WERI-Rb-1 (cell line): ENCODE measurements around the gene GRIK3.

Experiments
- DNase-seq: peaks from one replicate; pipeline ENCODE4 v3.0.0-alpha.2; 2020
- H3K27ac ChIP-seq: fragments of 250-450 bp; sonication (Bioruptor Pico); 2 replicates; pipeline ENCODE4 v1.5.1; 2020; ENCODE audit warnings: mild to moderate bottlenecking, moderate library complexity
- H3K27me3 ChIP-seq: fragments of 250-450 bp; sonication (Bioruptor Pico); 2 replicates; pipeline ENCODE4 v1.5.1; 2021; ENCODE audit warnings: mild to moderate bottlenecking, low read depth, moderate library complexity; ENCODE audit not compliant: insufficient read depth, severe bottlenecking
- H3K36me3 ChIP-seq: fragments of 250-450 bp; sonication (Bioruptor Pico); 2 replicates; pipeline ENCODE4 v1.5.1; 2020; ENCODE audit warnings: mild to moderate bottlenecking, moderate library complexity
- H3K4me3 ChIP-seq: 2 replicates; pipeline ENCODE4 v1.5.1; 2011; ENCODE audit warnings: low read depth, mild to moderate bottlenecking, control low read depth, low read length
- H3K9me3 ChIP-seq: fragments of 250-450 bp; sonication (Bioruptor Pico); 2 replicates; pipeline ENCODE4 v1.5.1; 2021; ENCODE audit warnings: mild to moderate bottlenecking, moderate library complexity; ENCODE audit not compliant: severe bottlenecking
- TF ChIP-seq, protein P1 (sequence below): IDR thresholded peaks from 2 replicates; pipeline ENCODE4 v1.5.1; 2011; ENCODE audit warnings: low read depth, mild to moderate bottlenecking, control low read depth, inconsistent platforms, low read length

The GRIK3 gene

DNA sequence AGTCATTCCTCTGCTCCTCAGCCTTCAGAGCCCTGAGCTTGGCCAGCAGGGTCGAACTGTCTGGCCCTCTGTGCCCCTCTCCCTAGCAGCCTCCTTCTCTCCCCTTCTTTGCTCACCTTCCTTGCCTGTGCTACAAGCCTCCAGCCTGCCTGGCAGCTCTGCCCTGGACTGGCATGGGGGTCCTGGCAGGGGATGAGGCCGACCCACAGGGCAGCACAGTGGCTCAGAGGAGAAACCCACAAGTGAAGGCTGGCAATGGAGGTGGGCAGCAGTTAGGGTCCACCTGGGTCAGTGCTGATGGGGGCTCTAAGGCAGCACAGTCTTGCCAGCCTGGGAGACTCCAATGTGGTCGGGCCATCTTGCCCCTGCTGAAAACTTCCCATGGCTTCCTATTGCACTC lies 274.2 kb downstream of the GRIK3 start:
- Histone ChIP-seq H3K36me3 (no peaks in the 10 kb centered on the region), H3K27me3 (no peaks in the 10 kb centered on the region), H3K4me3 (no peak overlapping the region), H3K27ac (peak overlapping the region; percentile 40), H3K9me3 (peaks cover 7% of the 10 kb centered on the region)
- peak; percentile 5 for DNase-seq
- TF ChIP-seq, protein P1, sequence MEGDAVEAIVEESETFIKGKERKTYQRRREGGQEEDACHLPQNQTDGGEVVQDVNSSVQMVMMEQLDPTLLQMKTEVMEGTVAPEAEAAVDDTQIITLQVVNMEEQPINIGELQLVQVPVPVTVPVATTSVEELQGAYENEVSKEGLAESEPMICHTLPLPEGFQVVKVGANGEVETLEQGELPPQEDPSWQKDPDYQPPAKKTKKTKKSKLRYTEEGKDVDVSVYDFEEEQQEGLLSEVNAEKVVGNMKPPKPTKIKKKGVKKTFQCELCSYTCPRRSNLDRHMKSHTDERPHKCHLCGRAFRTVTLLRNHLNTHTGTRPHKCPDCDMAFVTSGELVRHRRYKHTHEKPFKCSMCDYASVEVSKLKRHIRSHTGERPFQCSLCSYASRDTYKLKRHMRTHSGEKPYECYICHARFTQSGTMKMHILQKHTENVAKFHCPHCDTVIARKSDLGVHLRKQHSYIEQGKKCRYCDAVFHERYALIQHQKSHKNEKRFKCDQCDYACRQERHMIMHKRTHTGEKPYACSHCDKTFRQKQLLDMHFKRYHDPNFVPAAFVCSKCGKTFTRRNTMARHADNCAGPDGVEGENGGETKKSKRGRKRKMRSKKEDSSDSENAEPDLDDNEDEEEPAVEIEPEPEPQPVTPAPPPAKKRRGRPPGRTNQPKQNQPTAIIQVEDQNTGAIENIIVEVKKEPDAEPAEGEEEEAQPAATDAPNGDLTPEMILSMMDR: no peak

DNA sequence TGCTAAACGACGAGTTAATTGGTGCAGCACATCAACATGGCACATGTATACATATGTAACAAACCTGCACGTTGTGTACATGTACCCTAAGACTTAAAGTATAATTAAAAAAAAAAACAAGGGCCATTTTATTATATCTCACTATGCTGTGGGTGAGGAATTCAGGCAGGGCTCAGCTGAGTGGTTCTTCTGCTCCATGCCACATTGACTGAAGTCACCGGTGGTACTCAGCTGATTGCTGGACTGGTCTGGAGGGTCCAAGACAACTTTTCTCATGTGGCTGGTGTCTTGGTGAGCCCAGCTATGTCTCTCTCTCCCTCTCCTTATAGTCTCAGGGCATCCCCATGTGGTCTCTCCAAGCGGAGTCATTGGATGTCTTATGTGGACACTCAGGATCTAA lies 275.0 kb downstream of the GRIK3 start:
- TF ChIP-seq, protein P1: no peak
- Histone ChIP-seq H3K27ac (no peak overlapping the region), H3K4me3 (no peak overlapping the region), H3K9me3 (peaks cover 7% of the 10 kb centered on the region), H3K27me3 (no peaks in the 10 kb centered on the region), H3K36me3 (no peaks in the 10 kb centered on the region)
- peak; percentile 1 for DNase-seq

DNA sequence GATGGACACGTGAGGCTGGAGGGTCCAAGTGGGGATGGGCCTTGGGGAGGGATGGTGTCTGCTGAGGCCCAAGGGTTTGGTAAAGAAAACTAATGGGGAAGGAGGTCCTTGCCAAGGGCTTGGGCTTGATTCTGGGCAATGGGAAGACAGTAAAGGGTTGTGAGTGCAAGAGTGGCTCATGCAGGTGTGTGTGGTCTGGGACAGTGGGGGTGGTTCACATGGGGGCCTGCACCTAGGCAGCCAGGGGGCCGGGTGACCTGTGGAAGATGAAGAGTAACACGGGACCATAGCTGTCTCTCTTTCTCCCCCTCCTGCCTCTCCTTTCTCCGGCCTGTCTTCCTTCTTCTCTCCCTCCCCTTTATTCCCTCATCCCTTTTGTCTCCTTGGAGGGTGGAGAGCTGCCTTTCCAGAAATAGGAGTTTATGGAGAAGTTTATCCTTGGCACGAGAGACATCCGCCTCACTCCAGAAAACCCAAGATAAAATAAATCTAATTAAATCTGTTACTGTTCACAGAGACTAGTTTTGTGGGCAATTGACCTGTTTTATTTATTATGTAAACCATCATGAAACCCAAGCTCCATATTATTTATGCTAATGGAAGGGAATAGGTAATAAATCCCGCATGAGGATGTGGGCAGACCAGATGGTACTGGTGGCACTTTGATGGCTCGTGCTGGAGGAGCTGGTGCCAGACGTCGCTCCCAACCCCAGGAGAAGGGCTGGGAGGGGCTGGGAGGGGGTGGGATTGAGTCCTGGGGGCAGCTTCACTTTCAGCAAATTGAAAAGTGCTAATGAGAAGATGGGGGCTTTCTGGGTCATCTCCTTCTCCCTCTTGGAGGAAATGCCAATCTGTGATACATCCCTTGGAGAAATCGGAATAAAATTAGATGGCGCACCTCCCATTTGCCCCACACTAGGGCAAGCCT lies 278.7 kb downstream of the GRIK3 start:
- Histone ChIP-seq H3K27ac (peak overlapping the region; percentile 80), H3K27me3 (no peaks in the 10 kb centered on the region), H3K36me3 (no peaks in the 10 kb centered on the region), H3K9me3 (peaks cover 7% of the 10 kb centered on the region), H3K4me3 (peak overlapping the region; percentile 27)
- DNase-seq: no peak
- TF ChIP-seq, protein P1: no peak

DNA sequence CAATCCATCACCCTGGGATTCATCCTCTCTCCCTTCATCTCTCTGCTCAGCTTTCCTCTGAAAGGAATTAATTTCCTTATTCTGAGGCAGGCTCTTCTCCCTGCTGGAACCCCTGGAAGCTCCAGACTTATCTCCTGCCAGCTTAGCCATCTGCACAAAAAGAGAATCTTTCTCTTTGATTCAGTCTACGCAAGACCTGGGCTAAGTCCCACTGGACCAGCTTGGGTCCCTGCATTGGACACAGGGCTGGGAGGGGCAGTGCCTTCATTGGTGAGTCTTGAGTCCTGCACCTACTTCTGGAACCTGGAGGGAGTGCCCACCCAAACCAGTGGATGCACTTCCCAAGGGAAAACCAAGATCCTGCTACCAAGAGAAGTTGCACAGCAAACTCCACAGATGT lies 279.9 kb downstream of the GRIK3 start:
- Histone ChIP-seq H3K4me3 (peak overlapping the region; percentile 27), H3K36me3 (no peaks in the 10 kb centered on the region), H3K27ac (peak overlapping the region; percentile 80), H3K27me3 (no peaks in the 10 kb centered on the region), H3K9me3 (no peaks in the 10 kb centered on the region)
- DNase-seq: peak; percentile 80
- TF ChIP-seq, protein P1: no peak

DNA sequence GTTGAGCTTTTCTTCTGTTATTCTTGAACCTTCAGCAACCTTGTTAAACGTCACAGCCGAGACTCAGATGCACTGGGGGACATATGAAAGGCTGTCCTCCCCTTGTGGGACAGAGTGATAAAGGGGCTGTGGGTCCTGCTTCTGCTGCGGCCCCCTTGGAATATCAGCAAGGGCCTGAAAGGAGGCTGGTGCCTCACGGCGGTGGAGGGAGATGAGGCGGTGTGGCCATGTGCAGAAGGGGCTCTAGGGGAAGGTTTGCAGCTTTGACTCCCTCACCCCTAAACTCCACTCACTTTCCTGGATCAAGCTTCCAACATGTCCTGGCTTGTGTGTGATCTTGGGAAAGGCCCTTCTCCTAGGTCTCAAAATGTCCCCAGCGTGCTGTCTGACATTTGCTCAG lies 280.9 kb downstream of the GRIK3 start:
- no peak for DNase-seq
- H3K9me3 ChIP-seq: peaks cover under 1% of the 10 kb centered on the region
- H3K36me3 ChIP-seq: no peaks in the 10 kb centered on the region
- TF ChIP-seq, protein P1: no peak
- peak overlapping the region; percentile 80 for H3K27ac ChIP-seq
- H3K27me3 ChIP-seq: no peaks in the 10 kb centered on the region
- no peak overlapping the region for H3K4me3 ChIP-seq
